HepG2 (cell line): ENCODE data around the gene ASB16. TPM values are rescaled to one million over a fixed set of nuclear protein-coding genes. Genes with fewer than 3 reads are reported as not detected.

ENCODE experiments used
- AFF4 ChIP-seq: sonication (generic); formaldehyde crosslinking; IDR thresholded peaks from 2 replicates; pipeline ENCODE4 v1.4.0; 2020; ENCODE audit warnings: missing genetic modification reagents
- CBX1 ChIP-seq: IDR thresholded peaks from one replicate; pipeline ENCODE4 v1.6.1; 2016; ENCODE audit warnings: antibody characterized with exemption, low read depth
- CREB1 ChIP-seq, 2 experiments: fragments of 450-650 bp in 1 of 2; IDR thresholded peaks; 2 replicates each; pipeline ENCODE4 v1.6.1; 2016 to 2017; ENCODE audit warnings: control low read depth in 1 of 2, mild to moderate bottlenecking in 1 of 2, missing compliant biosample characterization in 1 of 2, missing genetic modification characterization in 1 of 2
- HIC2 ChIP-seq: sonication (generic); formaldehyde crosslinking; IDR thresholded peaks from 2 replicates; pipeline ENCODE4 v1.9.0; 2022; ENCODE audit warnings: low read depth, missing genetic modification reagents
- HNRNPUL1 ChIP-seq: fragments of 200-400 bp; formaldehyde crosslinking; IDR thresholded peaks from 2 replicates; pipeline ENCODE4 v1.6.1; 2017; ENCODE audit warnings: low read depth, mild to moderate bottlenecking, low read length, moderate library complexity
- HOXA3 ChIP-seq: sonication (generic); formaldehyde crosslinking; IDR thresholded peaks from 2 replicates; pipeline ENCODE4 v1.5.0; 2020; ENCODE audit warnings: missing genetic modification reagents
- JUND ChIP-seq: sonication (generic); formaldehyde crosslinking; IDR thresholded peaks from 2 replicates; pipeline ENCODE4 v1.8.0; 2022; ENCODE audit warnings: mild to moderate bottlenecking, missing genetic modification reagents
- KLF16 ChIP-seq, 2 experiments: sonication (generic) in 1 of 2; formaldehyde crosslinking in 1 of 2; IDR thresholded peaks; 2 replicates each; pipeline versions ENCODE4 v1.6.1 to v1.8.0; 2016 to 2023; ENCODE audit warnings: missing genetic modification reagents in 2 of 2, missing compliant biosample characterization in 1 of 2
- RELA ChIP-seq: sonication (generic); formaldehyde crosslinking; IDR thresholded peaks from 2 replicates; pipeline ENCODE4 v1.4.0; 2020; ENCODE audit warnings: missing genetic modification reagents
- RXRB ChIP-seq: IDR thresholded peaks from 2 replicates; pipeline ENCODE4 v1.6.1; 2016; ENCODE audit warnings: borderline replicate concordance, missing genetic modification reagents, missing compliant biosample characterization
- TFAP4 ChIP-seq: sonication (generic); IDR thresholded peaks from 2 replicates; pipeline ENCODE4 v1.6.1; 2016; ENCODE audit warnings: low read depth, borderline replicate concordance
- TOE1 ChIP-seq: sonication (generic); formaldehyde crosslinking; IDR thresholded peaks from 2 replicates; pipeline ENCODE4 v1.4.0; 2020; ENCODE audit warnings: mild to moderate bottlenecking, missing genetic modification reagents
- ZFY ChIP-seq: sonication (generic); formaldehyde crosslinking; IDR thresholded peaks from 2 replicates; pipeline ENCODE4 v1.4.0; 2020; ENCODE audit warnings: missing genetic modification reagents
- ZNF558 ChIP-seq: sonication (generic); formaldehyde crosslinking; IDR thresholded peaks from 2 replicates; pipeline ENCODE4 v1.9.0; 2022; ENCODE audit warnings: mild to moderate bottlenecking, missing genetic modification reagents, borderline replicate concordance
- ZNF713 ChIP-seq: sonication (generic); formaldehyde crosslinking; IDR thresholded peaks from 2 replicates; pipeline ENCODE4 v1.4.0; 2020; ENCODE audit warnings: mild to moderate bottlenecking, missing genetic modification reagents
- ZNF770 ChIP-seq: sonication (generic); formaldehyde crosslinking; IDR thresholded peaks from 2 replicates; pipeline ENCODE4 v1.5.0; 2020; ENCODE audit warnings: mild to moderate bottlenecking, missing genetic modification reagents
- ZNF788 ChIP-seq: sonication (generic); formaldehyde crosslinking; IDR thresholded peaks from 2 replicates; pipeline ENCODE4 v1.5.0; 2020; ENCODE audit warnings: mild to moderate bottlenecking, missing genetic modification reagents, borderline replicate concordance
- ZSCAN20 ChIP-seq: sonication (generic); formaldehyde crosslinking; IDR thresholded peaks from 2 replicates; pipeline ENCODE4 v1.4.0; 2020; ENCODE audit warnings: missing genetic modification reagents, mild to moderate bottlenecking, borderline replicate concordance
- polyA plus RNA-seq, 8 experiments: library from polyadenylated mRNA; depleted of rRNA in 3 of 8; stranded (reverse) in 7 of 8; unstranded in 1 of 8; fragments of >200 nt; fragmentation: Illumina TruSeq in 4 of 8; extraction: Trizol in 4 of 8; gene quantifications; 2 replicates each; pipeline versions ENCODE4 v1.2.1 to v1.2.3, GENCODE V29; 2011 to 2016; ENCODE audit warnings: low read depth in 4 of 8, missing spikeins in 1 of 8, mixed read lengths in 1 of 8; ENCODE audit not compliant: insufficient read depth in 1 of 8
- total RNA-seq, 5 experiments: library from RNA; depleted of rRNA; stranded (reverse); fragments of >200 nt; fragmentation: Illumina TruSeq; extraction: Trizol; gene quantifications; 2 replicates each; pipeline ENCODE4 v1.2.3, GENCODE V29; 2016; ENCODE audit warnings: low read depth in 1 of 5
- TF ChIP-seq, protein P1 (sequence below): sonication (generic); formaldehyde crosslinking; IDR thresholded peaks from 2 replicates; pipeline ENCODE4 v1.4.0; 2020; ENCODE audit warnings: mild to moderate bottlenecking, low read depth, missing genetic modification reagents

Gene ASB16
- total and polyA plus RNA-seq, 2 of the 13 experiments (the other 11 are each of a cell fraction or from before 2014, with no cell fraction given) = 0.07 TPM; not detected in 1

- TF ChIP-seq, protein P1, sequence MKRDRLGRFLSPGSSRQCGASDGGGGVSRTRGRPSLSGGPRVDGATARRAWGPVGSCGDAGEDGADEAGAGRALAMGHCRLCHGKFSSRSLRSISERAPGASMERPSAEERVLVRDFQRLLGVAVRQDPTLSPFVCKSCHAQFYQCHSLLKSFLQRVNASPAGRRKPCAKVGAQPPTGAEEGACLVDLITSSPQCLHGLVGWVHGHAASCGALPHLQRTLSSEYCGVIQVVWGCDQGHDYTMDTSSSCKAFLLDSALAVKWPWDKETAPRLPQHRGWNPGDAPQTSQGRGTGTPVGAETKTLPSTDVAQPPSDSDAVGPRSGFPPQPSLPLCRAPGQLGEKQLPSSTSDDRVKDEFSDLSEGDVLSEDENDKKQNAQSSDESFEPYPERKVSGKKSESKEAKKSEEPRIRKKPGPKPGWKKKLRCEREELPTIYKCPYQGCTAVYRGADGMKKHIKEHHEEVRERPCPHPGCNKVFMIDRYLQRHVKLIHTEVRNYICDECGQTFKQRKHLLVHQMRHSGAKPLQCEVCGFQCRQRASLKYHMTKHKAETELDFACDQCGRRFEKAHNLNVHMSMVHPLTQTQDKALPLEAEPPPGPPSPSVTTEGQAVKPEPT (CRISPR knock-in tag) = peak; percentile 83
- TF ChIP-seq RXRB (CRISPR knock-in tag) = peak; percentile 89
- TF ChIP-seq TFAP4 = no peak; the same call in 1 of the 2 replicates
- TF ChIP-seq AFF4 (CRISPR knock-in tag) = no peak
- no peak for TF ChIP-seq RELA (CRISPR knock-in tag)
- 0 out of 2 replicates have a peak, but pooled peaks have one; percentile 60 for TF ChIP-seq ZNF713 (CRISPR knock-in tag)
- TF ChIP-seq KLF16 (CRISPR knock-in tag; IDR thresholded peaks at IDR 0.05) = peak in 1 of 2 experiments; percentile 53; a peak in 1 of 4 replicates
- TF ChIP-seq JUND (CRISPR knock-in tag) = peak; percentile 47; the same call in 1 of the 2 replicates
- peak; percentile 81 for TF ChIP-seq ZNF770
- TF ChIP-seq ZNF788 (CRISPR knock-in tag) = peak; percentile 55; the same call in 1 of the 2 replicates
- TF ChIP-seq ZSCAN20 (CRISPR knock-in tag) = no peak
- no peak for TF ChIP-seq TOE1 (CRISPR knock-in tag)
- no peak for TF ChIP-seq ZNF558 (CRISPR knock-in tag)
- TF ChIP-seq HOXA3 (CRISPR knock-in tag) = peak; percentile 63; the same call in 1 of the 2 replicates
- no peak for TF ChIP-seq HNRNPUL1
- TF ChIP-seq ZFY (CRISPR knock-in tag) = peak; percentile 59; the same call in 1 of the 2 replicates
- TF ChIP-seq CBX1 = peak; percentile 38
- no peak for TF ChIP-seq CREB1 (IDR thresholded peaks at IDR 0.05)
- TF ChIP-seq CREB1 (CRISPR knock-in tag; IDR thresholded peaks at IDR 0.05) = no peak
- TF ChIP-seq HIC2 (CRISPR knock-in tag) = peak; percentile 76; the same call in 1 of the 2 replicates
These were observed 36.5 kb upstream of the ASB16 start (continued) for GRCh38 chr17:44133918-44134476.
